K562 (cell line): ENCODE results near the gene SFN. TPM values are rescaled to one million over a fixed set of nuclear protein-coding genes. Genes with fewer than 3 reads are reported as not detected.

Experiments used
- JUND ChIP-seq, 2 experiments: IDR thresholded peaks; 2 replicates in 1 of 2; 3 replicates in 1 of 2; pipeline ENCODE4 v1.6.1; 2011; ENCODE audit warnings: borderline replicate concordance in 2 of 2, low read depth in 2 of 2, low read length in 2 of 2, improper control_type of control experiment in 1 of 2, missing biosample characterization in 1 of 2, missing genetic modification characterization in 1 of 2, missing genetic modification reagents in 1 of 2
- NR4A1 ChIP-seq, 2 experiments: fragments of 250-450 bp in 1 of 2; fragments of 450-650 bp in 1 of 2; sonication (Bioruptor Pico) in 1 of 2; IDR thresholded peaks; 2 replicates each; pipeline versions ENCODE4 v1.4.0 to v1.6.1; 2016 to 2020; ENCODE audit warnings: mild to moderate bottlenecking in 2 of 2, missing compliant biosample characterization in 1 of 2, missing genetic modification characterization in 1 of 2, moderate library complexity in 1 of 2
- PRDM10 ChIP-seq: fragments of 450-650 bp; IDR thresholded peaks from 2 replicates; pipeline ENCODE4 v1.6.1; 2018; ENCODE audit not compliant: partially characterized antibody
- PREB ChIP-seq: sonication (generic); formaldehyde crosslinking; IDR thresholded peaks from 2 replicates; pipeline ENCODE4 v1.8.1; 2023; ENCODE audit warnings: mild to moderate bottlenecking, missing genetic modification reagents
- SMARCE1 ChIP-seq: fragments of 450-650 bp; IDR thresholded peaks from 2 replicates; pipeline ENCODE4 v1.7.1; 2016; ENCODE audit warnings: mild to moderate bottlenecking
- SRF ChIP-seq, 2 experiments: fragments of 250-450, 450-650 bp in 1 of 2; sonication (Bioruptor Pico) in 1 of 2; sonication (generic) in 1 of 2; formaldehyde crosslinking; IDR thresholded peaks; 2 replicates each; pipeline versions ENCODE4 v1.5.0 to v1.5.1; 2020 to 2022; ENCODE audit warnings: mild to moderate bottlenecking in 1 of 2, missing genetic modification reagents in 1 of 2
- ZBED1 ChIP-seq: IDR thresholded peaks from 2 replicates; pipeline ENCODE4 v1.6.1; 2014
- ZKSCAN1 ChIP-seq: fragments of 150-350 bp; IDR thresholded peaks from 2 replicates; pipeline ENCODE4 v1.6.1; 2016; ENCODE audit warnings: low read depth, low read length
- ZKSCAN3 ChIP-seq: fragments of 250-450 bp; sonication (Bioruptor Pico); IDR thresholded peaks from 2 replicates; pipeline ENCODE4 v1.4.0; 2020
- ZNF197 ChIP-seq: fragments of 200-800 bp; sonication (Bioruptor generic); IDR thresholded peaks from 2 replicates; pipeline ENCODE4 v1.6.1; 2016; ENCODE audit warnings: low read depth, missing genetic modification characterization, missing compliant biosample characterization
- ZNF354B ChIP-seq: fragments of 250-450 bp; sonication (Bioruptor Pico); IDR thresholded peaks from 2 replicates; pipeline ENCODE4 v1.4.0; 2020
- ZNF431 ChIP-seq: sonication (generic); formaldehyde crosslinking; IDR thresholded peaks from 2 replicates; pipeline ENCODE4 v1.8.0; 2022; ENCODE audit warnings: mild to moderate bottlenecking, missing genetic modification reagents
- ZNF561 ChIP-seq: fragments of 450-650 bp; formaldehyde crosslinking; conservative IDR thresholded peaks from 2 replicates; pipeline ENCODE4 v1.4.0; 2020; ENCODE audit warnings: mild to moderate bottlenecking, moderate library complexity
- ZNF586 ChIP-seq: fragments of 450-650 bp; formaldehyde crosslinking; conservative IDR thresholded peaks from 2 replicates; pipeline ENCODE4 v1.4.0; 2020; ENCODE audit warnings: mild to moderate bottlenecking, moderate library complexity
- ZSCAN29 ChIP-seq: fragments of 450-650 bp; IDR thresholded peaks from 2 replicates; pipeline ENCODE4 v1.6.1; 2017
- polyA plus RNA-seq, 8 experiments: library from polyadenylated mRNA; depleted of rRNA in 4 of 8; stranded (reverse) in 5 of 8; unstranded in 3 of 8; fragments of >200 nt; fragmentation: Nextera tagmentation in 2 of 8; fragmentation: Illumina TruSeq in 1 of 8; extraction: Ambion mirVana in 2 of 8; extraction: Trizol in 1 of 8; gene quantifications; 2 replicates each; pipeline versions ENCODE4 v1.2.1 to v1.2.3, GENCODE V29; 2011 to 2014; ENCODE audit warnings: inconsistent platforms in 1 of 8, missing spikeins in 1 of 8
- total RNA-seq, 7 experiments: library from RNA; depleted of rRNA in 6 of 7; stranded (reverse); fragments of >200 nt in 6 of 7; fragmentation: Illumina TruSeq in 2 of 7; extraction: Trizol in 2 of 7; gene quantifications; 2 replicates each; pipeline versions ENCODE4 v1.2.1 to v1.2.3, GENCODE V29; 2011 to 2021; ENCODE audit warnings: low replicate concordance in 1 of 7

Gene SFN
- total and polyA plus RNA-seq, 9 of the 15 experiments (the other 6 are each of a cell fraction or from before 2014, with no cell fraction given): 0.10 to 3.8 (median 2.0) TPM

GRCh38 chr1:26864610-26865480 is 1.9 kb downstream of the SFN start (continued):
- TF ChIP-seq ZNF561 (no peak), ZNF431 (CRISPR knock-in tag) (no peak), JUND (IDR thresholded peaks at IDR 0.05; ENCODE audit: borderline replicate concordance, low read depth, low read length) (peak; percentile 76), JUND (tag; IDR thresholded peaks at IDR 0.05; ENCODE audit: borderline replicate concordance, low read depth, low read length) (peak; percentile 65; the same call in 1 of the 3 replicates), ZBED1 (no peak; the same call in 1 of the 2 replicates), ZNF197 (no peak), NR4A1 (CRISPR knock-in tag; IDR thresholded peaks at IDR 0.05) (0 out of 2 replicates have a peak, but pooled peaks have one; percentile 18), NR4A1 (tag; IDR thresholded peaks at IDR 0.05) (no peak), SMARCE1 (no peak; the same call in 1 of the 2 replicates), ZSCAN29 (no peak), ZNF586 (no peak), PREB (CRISPR knock-in tag) (no peak), SRF (CRISPR knock-in tag; IDR thresholded peaks at IDR 0.05) (peak in 1 of 2 experiments; percentile 70; a peak in 1 of 4 replicates), ZKSCAN1 (peak; percentile 43; the same call in 1 of the 2 replicates), ZNF354B (CRISPR knock-in tag) (no peak), PRDM10 (peak; percentile 29), ZKSCAN3 (CRISPR knock-in tag) (no peak)
